GM19395 (cell line): ENCODE data around the gene PIK3R2.
"Not testable (repeated sequence)": the region's sequence is repeated elsewhere in the genome, so short reads cannot be mapped to it uniquely, and the experiment has no call there.

ENCODE experiments used
- ATAC-seq: cut with Tn5 transposase; IDR thresholded peaks from one replicate; pipeline ENCODE4 v1.9.1; 2021; ENCODE audit warnings: mild to moderate bottlenecking, moderate library complexity; ENCODE audit not compliant: unreplicated experiment

Gene PIK3R2

GRCh38 chr19:18152442-18152816 is 534 bp upstream of the PIK3R2 start:
- peak; percentile 64 for ATAC-seq

- no peak for ATAC-seq
Measured at GRCh38 chr19:18153556-18154134, 682 bp downstream of the PIK3R2 start.

GRCh38 chr19:18155095-18156087 is 2.4 kb downstream of the PIK3R2 start:
- ATAC-seq, result no peak

DNA sequence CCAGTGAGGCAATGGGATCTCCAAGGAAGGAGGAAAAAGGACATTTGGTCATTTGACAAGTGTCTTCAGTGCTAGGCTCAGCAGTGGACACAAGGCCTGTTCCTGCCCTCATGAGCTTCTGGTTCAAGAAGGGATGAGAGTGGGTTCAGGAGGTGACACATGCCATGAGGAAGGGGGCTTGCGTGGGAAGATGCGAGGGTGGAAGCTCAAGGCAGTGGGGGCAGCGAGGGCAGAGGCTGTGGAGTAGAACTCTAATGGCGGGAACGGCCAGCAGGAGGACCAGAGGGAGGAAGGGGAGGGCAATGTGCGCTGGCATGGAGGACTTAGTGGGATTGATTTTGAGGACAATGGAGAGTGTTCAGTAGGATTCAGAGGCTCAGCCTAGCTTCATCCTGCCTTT is 3.3 kb downstream of the PIK3R2 start:
- ATAC-seq, result no peak

DNA sequence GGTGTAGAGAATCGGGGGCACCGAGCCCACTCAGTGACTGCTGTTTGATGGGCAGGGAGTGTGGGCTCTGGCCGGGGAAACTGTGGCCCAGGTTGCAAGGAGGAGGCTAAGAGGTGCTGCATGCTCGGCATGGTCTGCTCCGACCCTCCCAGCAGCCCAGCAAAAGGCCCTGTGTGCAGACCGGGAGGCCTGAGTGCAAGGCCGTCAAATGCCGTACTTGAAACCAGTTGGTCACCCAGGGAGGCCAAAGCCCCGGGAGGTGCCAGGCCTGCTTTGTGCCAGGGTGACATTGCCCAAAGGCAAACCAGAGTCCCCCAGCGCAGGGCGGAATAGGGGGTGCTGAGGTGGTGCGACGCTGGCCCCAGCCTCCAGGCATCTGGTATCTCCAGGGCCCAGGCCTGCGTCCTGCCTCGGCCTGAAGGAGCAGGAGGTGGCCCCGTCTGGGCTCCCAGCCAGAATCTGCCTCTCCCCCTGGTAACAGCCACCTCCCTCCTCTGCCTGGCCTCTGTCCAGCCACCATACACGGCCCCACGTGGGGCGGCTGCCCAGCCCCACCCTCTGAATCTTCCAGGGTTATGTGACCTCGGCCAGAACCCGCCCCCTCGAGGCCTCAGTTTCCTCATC is 4.0 kb downstream of the PIK3R2 start:
- no peak for ATAC-seq

DNA sequence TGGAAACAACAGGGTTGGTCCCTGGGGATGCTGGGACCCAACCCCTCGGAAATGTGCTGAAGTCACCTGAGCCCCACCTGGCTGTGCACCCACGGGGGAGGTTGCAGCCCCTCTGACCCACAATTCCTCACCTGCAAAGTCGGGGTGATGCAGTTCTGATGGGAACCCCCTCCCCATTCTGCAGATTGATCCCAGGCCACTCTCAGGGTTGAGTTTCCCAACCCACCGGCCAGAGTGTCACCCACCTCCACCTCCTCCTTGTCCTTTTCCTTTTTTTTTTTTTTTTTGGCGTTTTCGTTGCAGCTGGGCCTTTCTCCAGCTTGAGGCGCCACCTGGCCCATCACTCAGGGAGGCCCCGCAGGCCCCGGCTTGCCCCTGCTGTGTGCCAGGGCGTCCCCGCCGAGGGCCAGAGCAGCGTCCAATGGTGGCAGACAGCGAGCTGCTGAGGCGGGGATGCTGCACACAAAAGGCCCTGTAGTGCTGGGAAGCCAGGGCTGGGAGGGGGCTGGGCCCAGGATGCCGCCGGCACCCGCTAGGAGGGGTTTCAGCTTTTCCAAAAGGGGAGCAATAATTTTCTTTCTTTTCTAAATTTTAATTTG is 4.6 kb downstream of the PIK3R2 start:
- no peak for ATAC-seq

DNA sequence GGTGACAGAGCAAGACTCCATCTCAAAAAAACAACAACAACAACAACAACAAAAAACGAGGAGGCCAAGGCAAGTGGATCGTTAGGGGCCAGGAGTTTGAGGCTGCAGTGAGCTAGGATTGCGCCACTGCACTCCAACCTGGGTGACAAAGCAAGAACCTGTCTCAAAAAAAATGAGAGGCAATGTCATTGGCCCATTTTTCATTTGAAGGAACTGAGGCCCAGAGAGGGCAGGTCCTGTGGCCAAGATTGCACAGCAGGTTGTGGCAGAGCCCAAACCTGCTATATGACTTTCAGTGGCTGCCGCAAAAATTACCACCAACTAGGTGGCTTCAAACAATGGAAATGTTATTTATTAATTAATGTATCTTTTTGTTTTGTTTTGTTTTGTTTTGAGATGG is 5.5 kb downstream of the PIK3R2 start:
- ATAC-seq, result no peak

DNA sequence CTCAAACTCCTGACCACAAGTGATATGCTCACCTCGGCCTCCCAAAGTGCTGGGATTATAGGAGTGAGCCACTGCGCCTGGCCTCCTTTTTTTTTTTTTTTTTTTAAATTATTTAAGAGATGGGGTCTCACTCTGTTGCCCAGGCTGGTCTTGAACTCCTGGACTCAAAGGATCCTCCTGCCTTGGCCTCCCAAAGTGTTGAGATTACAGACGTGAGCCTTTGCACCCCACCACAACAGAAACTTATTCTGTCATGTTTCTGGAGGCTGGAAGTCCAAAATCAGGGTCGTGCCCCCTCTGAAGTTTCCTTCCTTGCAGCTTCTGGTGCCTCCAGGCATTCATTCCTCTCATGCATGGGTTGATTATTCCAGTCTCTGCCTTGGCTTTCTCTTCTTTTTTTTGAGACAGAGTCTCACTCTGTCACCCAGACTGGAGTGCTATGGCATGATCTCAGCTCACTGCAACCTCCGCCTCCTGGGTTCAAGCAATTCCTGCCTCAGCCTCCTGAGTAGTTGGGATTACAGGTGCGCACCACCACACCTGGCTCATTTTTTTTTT is 6.2 kb downstream of the PIK3R2 start:
- not testable (repeated sequence) for ATAC-seq

DNA sequence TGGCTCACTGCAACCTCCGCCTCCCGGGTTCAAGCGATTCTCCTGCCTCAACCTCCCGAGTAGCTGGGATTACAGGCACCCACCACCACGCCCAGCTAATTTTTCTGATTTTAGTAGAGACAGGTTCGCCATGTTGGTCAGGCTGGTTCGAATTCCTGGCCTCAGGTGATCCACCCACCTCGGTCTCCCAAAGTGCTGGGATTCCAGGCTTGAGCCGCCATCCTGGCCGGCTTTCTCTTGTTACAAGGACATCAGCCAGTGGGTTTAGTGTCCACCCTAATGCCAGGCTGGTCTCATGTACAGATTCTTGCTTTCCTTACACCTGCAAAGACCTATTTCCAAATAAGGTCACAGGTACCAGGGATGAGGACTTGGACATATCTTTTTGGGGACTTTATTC is 6.8 kb downstream of the PIK3R2 start:
- no peak for ATAC-seq

- ATAC-seq, result peak; percentile 8
Measured at GRCh38 chr19:18160493-18160970, 7.6 kb downstream of the PIK3R2 start.

- ATAC-seq, result peak; percentile 50
Measured at GRCh38 chr19:18160971-18161635, 8.1 kb downstream of the PIK3R2 start.

GRCh38 chr19:18161636-18162002 is 8.7 kb downstream of the PIK3R2 start:
- no peak for ATAC-seq

GRCh38 chr19:18164072-18164471 is 11.1 kb downstream of the PIK3R2 start:
- ATAC-seq, result no peak

GRCh38 chr19:18165794-18166544 is 13.0 kb downstream of the PIK3R2 start:
- no peak for ATAC-seq

- ATAC-seq, result no peak
Measured at GRCh38 chr19:18167011-18167410, 14.0 kb downstream of the PIK3R2 start.

GRCh38 chr19:18167975-18168645 is 15.1 kb downstream of the PIK3R2 start:
- ATAC-seq, result no peak

DNA sequence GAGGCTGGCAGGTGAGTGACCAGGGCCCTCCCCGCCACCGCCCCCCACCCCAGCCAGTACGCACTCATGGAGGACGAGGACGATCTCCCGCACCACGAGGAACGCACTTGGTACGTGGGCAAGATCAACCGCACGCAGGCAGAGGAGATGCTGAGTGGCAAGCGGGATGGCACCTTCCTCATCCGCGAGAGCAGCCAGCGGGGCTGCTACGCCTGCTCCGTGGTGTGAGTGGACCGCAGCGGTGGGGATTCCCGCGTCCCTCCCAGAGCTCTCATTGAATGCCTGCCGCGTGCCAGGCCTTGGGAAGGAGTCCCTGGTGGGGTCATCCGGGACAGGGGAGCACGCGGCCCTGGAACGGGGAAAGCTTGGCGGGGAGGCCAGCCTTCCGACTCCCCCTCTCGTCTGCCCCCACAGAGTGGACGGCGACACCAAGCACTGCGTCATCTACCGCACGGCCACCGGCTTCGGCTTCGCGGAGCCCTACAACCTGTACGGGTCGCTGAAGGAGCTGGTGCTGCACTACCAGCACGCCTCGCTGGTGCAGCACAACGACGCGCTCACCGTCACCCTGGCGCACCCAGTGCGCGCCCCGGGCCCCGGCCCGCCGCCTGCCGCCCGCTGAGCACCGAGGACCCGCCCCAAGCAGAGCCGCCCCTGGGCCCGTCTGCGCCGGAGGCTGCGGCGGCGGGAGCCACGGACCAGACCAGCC is 15.9 kb downstream of the PIK3R2 start:
- ATAC-seq, result no peak

GRCh38 chr19:18170714-18171255 is 17.8 kb downstream of the PIK3R2 start:
- no peak for ATAC-seq
